H1 (cell line): ENCODE results near the gene TIGD6. TPM values are rescaled to one million over a fixed set of nuclear protein-coding genes. Genes with fewer than 3 reads are reported as not detected.

ENCODE experiments used
- CTCF ChIA-PET: fragments of 300-600 bp; sonication (Branson Sonifier 250); formaldehyde crosslinking; loops from one replicate; lab custom pipeline; 2021; ENCODE audit not compliant: partially characterized antibody; lab: Charles Lee
- POLR2A ChIA-PET: fragments of 300-600 bp; sonication (Branson Sonifier 250); formaldehyde crosslinking; loops from one replicate; lab custom pipeline; 2021; ENCODE audit warnings: inconsistent platforms; ENCODE audit not compliant: partially characterized antibody; lab: Charles Lee
- DNase-seq, 2 experiments: peaks; one replicate each; pipeline versions ENCODE4 v3.0.0 to v3.0.0-alpha.2; 2010 to 2022; ENCODE audit warnings: low spot score in 2 of 2, low read depth in 1 of 2, mixed read lengths in 1 of 2
- FAIRE-seq: peaks from 2 replicates; lab custom pipeline; 2011; peaks lifted over from hg19 to GRCh38; lab: Jason Lieb, UNC
- H2AFZ ChIP-seq: 2 replicates; pipeline ENCODE4 v1.8.1; 2012; ENCODE audit warnings: low read length, inconsistent platforms
- H2AK5ac ChIP-seq: 2 replicates; pipeline ENCODE4 v1.6.1; 2013; ENCODE audit warnings: low read depth, low read length
- H2BK120ac ChIP-seq: replicated peaks from 2 replicates; pipeline ENCODE3; 2013; ENCODE audit warnings: low read depth, low read length, inconsistent platforms
- H2BK12ac ChIP-seq: 2 replicates; pipeline ENCODE4 v1.6.1; 2013; ENCODE audit warnings: low read depth, low read length
- H2BK15ac ChIP-seq: 2 replicates; pipeline ENCODE4 v1.6.1; 2013; ENCODE audit warnings: low read length
- H2BK20ac ChIP-seq: 2 replicates; pipeline ENCODE4 v1.6.1; 2013; ENCODE audit warnings: low read length
- H2BK5ac ChIP-seq: 2 replicates; pipeline ENCODE4 v1.6.1; 2013; ENCODE audit warnings: low read depth, low read length
- H3K14ac ChIP-seq: 2 replicates; pipeline ENCODE4 v1.6.1; 2013; ENCODE audit warnings: inconsistent platforms; ENCODE audit not compliant: insufficient read length
- H3K18ac ChIP-seq: 2 replicates; pipeline ENCODE4 v1.6.1; 2013; ENCODE audit warnings: low read length; ENCODE audit errors: extremely low read depth
- H3K23ac ChIP-seq: 2 replicates; pipeline ENCODE4 v1.6.1; 2013; ENCODE audit warnings: inconsistent platforms; ENCODE audit not compliant: insufficient read length
- H3K23me2 ChIP-seq: 2 replicates; pipeline ENCODE4 v1.6.1; 2013; ENCODE audit warnings: low read depth, low read length
- H3K27ac ChIP-seq: 2 replicates; pipeline ENCODE4 v1.6.1; 2011; ENCODE audit warnings: low read depth, low read length, inconsistent platforms
- H3K27me3 ChIP-seq, 4 experiments: replicated peaks in 1 of 4; 1 replicate in 1 of 4; 2 replicates in 3 of 4; pipeline versions ENCODE4 v1.6.1 to v1.8.1; 2011 to 2013; ENCODE audit warnings: low read length in 3 of 4, mild to moderate bottlenecking in 3 of 4, inconsistent platforms in 2 of 4, mixed read lengths in 2 of 4, moderate library complexity in 1 of 4; ENCODE audit not compliant: control insufficient read depth in 3 of 4, insufficient read depth in 3 of 4; ENCODE audit errors: extremely low read depth in 1 of 4
- H3K36me3 ChIP-seq, 4 experiments: 2 replicates each; pipeline versions ENCODE4 v1.6.1 to v1.8.1; 2011 to 2013; ENCODE audit warnings: mild to moderate bottlenecking in 4 of 4, low read length in 3 of 4, moderate library complexity in 2 of 4, control low read depth in 1 of 4, inconsistent platforms in 1 of 4; ENCODE audit not compliant: insufficient read depth in 4 of 4, control insufficient read depth in 2 of 4
- H3K4ac ChIP-seq: replicated peaks from 2 replicates; pipeline ENCODE3; 2013; ENCODE audit warnings: low read length, low read depth, mixed read lengths, inconsistent platforms; ENCODE audit not compliant: insufficient read length
- H3K4me1 ChIP-seq, 4 experiments: replicated peaks in 1 of 4; 1 replicate in 1 of 4; 2 replicates in 3 of 4; pipeline versions ENCODE4 v1.6.1 to v1.8.1; 2011 to 2013; ENCODE audit warnings: low read length in 3 of 4, inconsistent platforms in 2 of 4, mixed read lengths in 1 of 4; ENCODE audit not compliant: insufficient read depth in 4 of 4, control insufficient read depth in 3 of 4
- H3K4me2 ChIP-seq, 2 experiments: 2 replicates each; pipeline versions ENCODE4 v1.6.1 to v1.8.1; 2011 to 2013; ENCODE audit warnings: low read depth in 2 of 2, low read length in 2 of 2, control low read depth in 1 of 2, inconsistent platforms in 1 of 2, mild to moderate bottlenecking in 1 of 2; ENCODE audit not compliant: insufficient read depth in 1 of 2
- H3K4me3 ChIP-seq, 4 experiments: fragments of 200-600, 300-600 bp in 1 of 4; sonication (generic), shearing (Covaris generic), sonication (Bioruptor Twin) in 1 of 4; 2 replicates each; pipeline versions ENCODE4 v1.5.1 to v1.8.1; 2011 to 2016; ENCODE audit warnings: low read length in 4 of 4, low read depth in 3 of 4, control low read depth in 2 of 4, inconsistent platforms in 2 of 4, mild to moderate bottlenecking in 2 of 4, mixed read lengths in 1 of 4, moderate library complexity in 1 of 4; ENCODE audit not compliant: insufficient read depth in 2 of 4; ENCODE audit errors: extremely low read depth in 1 of 4
- H3K56ac ChIP-seq: replicated peaks from 2 replicates; pipeline ENCODE3; 2013; ENCODE audit warnings: low read depth, mild to moderate bottlenecking, mixed read lengths, low read length, inconsistent platforms; ENCODE audit not compliant: insufficient read length
- H3K79me1 ChIP-seq: 2 replicates; pipeline ENCODE4 v1.6.1; 2013; ENCODE audit warnings: low read depth, low read length, control low read depth
- H3K79me2 ChIP-seq, 2 experiments: 2 replicates each; pipeline versions ENCODE4 v1.6.1 to v1.8.1; 2012 to 2013; ENCODE audit warnings: low read length in 2 of 2, mild to moderate bottlenecking in 2 of 2, inconsistent platforms in 1 of 2; ENCODE audit not compliant: insufficient read depth in 2 of 2, control insufficient read depth in 1 of 2
- H3K9ac ChIP-seq, 4 experiments: replicated peaks in 1 of 4; 1 replicate in 1 of 4; 2 replicates in 3 of 4; pipeline versions ENCODE4 v1.6.1 to v1.8.1; 2011 to 2013; ENCODE audit warnings: low read depth in 3 of 4, low read length in 3 of 4, control low read depth in 2 of 4, mild to moderate bottlenecking in 2 of 4, moderate library complexity in 2 of 4, inconsistent platforms in 1 of 4; ENCODE audit errors: extremely low read depth in 1 of 4
- H3K9me3 ChIP-seq, 2 experiments: 2 replicates each; pipeline versions ENCODE4 v1.6.1 to v1.8.1; 2012 to 2013; ENCODE audit warnings: mild to moderate bottlenecking in 2 of 2, moderate library complexity in 2 of 2, control low read depth in 1 of 2, inconsistent platforms in 1 of 2, low read depth in 1 of 2, low read length in 1 of 2, mixed read lengths in 1 of 2; ENCODE audit not compliant: insufficient read depth in 2 of 2
- H4K20me1 ChIP-seq, 2 experiments: replicated peaks in 1 of 2; 2 replicates each; pipeline versions ENCODE3 to v1.8.1; 2011 to 2013; ENCODE audit warnings: inconsistent platforms in 2 of 2, low read length in 2 of 2, mild to moderate bottlenecking in 1 of 2; ENCODE audit not compliant: insufficient read depth in 2 of 2, control insufficient read depth in 1 of 2
- H4K5ac ChIP-seq: 2 replicates; pipeline ENCODE4 v1.6.1; 2013; ENCODE audit warnings: low read length, low read depth, mixed read lengths, inconsistent platforms; ENCODE audit not compliant: insufficient read length
- H4K8ac ChIP-seq: 2 replicates; pipeline ENCODE4 v1.8.0; 2013; ENCODE audit warnings: mild to moderate bottlenecking, moderate library complexity, low read length, inconsistent platforms; ENCODE audit not compliant: insufficient read depth; ENCODE audit errors: extremely low read depth
- H4K91ac ChIP-seq: replicated peaks from 2 replicates; pipeline ENCODE3; 2013; ENCODE audit warnings: low read length, mixed read lengths, inconsistent platforms; ENCODE audit not compliant: insufficient read length
- EZH2 ChIP-seq: fragments of 200-600 bp; sonication (generic); IDR thresholded peaks from 2 replicates; pipeline ENCODE4 v1.7.1; 2012; ENCODE audit warnings: low read depth, mild to moderate bottlenecking, moderate library complexity, low read length, inconsistent platforms; ENCODE audit not compliant: severe bottlenecking
- SUZ12 ChIP-seq: fragments of 200-600 bp; sonication (generic); IDR thresholded peaks from 2 replicates; pipeline ENCODE4 v1.6.1; 2012; ENCODE audit warnings: mild to moderate bottlenecking, inconsistent platforms, low read length, moderate library complexity, mixed read lengths
- WGBS, 2 experiments: shearing (Covaris generic) in 1 of 2; methylation state at CpG; one replicate each; pipeline versions ENCODE4 v1.1.6 to v1.1.7; 2013 to 2015; ENCODE audit warnings: low lambda C conversion rate in 2 of 2, mixed read lengths in 2 of 2, inconsistent platforms in 1 of 2, low coverage in 1 of 2, missing lambda C conversion rate in 1 of 2; ENCODE audit not compliant: insufficient replicate concordance in 2 of 2, insufficient coverage in 1 of 2, insufficient read length in 1 of 2; ENCODE audit errors: extremely low coverage in 1 of 2, missing lambda C conversion rate in 1 of 2; 5-methylcytosine and 5-hydroxymethylcytosine counted together
- polyA plus RNA-seq, 7 experiments: library from polyadenylated mRNA; depleted of rRNA in 3 of 7; stranded (reverse) in 5 of 7; unstranded in 2 of 7; fragments of >200 nt in 5 of 7; fragments of 200-250 nt in 2 of 7; gene quantifications; 1 replicate in 5 of 7; 2 replicates in 1 of 7; 4 replicates in 1 of 7; pipeline versions ENCODE4 v1.2.1 to v1.2.3, GENCODE V29; 2011 to 2013; ENCODE audit warnings: missing spikeins in 2 of 7, mixed read lengths in 2 of 7
- total RNA-seq: library from RNA; stranded (reverse); fragmentation: NEBNext Ultra II Directional; extraction: Animal tissue kit (Norgen Biotek cat#: 25700); gene quantifications from 2 replicates; pipeline ENCODE4 v1.2.1, GENCODE V29; 2021
- TF ChIP-seq, protein P1 (sequence below): IDR thresholded peaks from 2 replicates; pipeline ENCODE4 v1.6.1; 2011; ENCODE audit warnings: low read length, improper control_type of control experiment

The TIGD6 gene
- total and polyA plus RNA-seq, 2 of the 8 experiments (the other 6 are each of a cell fraction or from before 2014, with no cell fraction given) = 1.3 to 2.4 TPM

DNA sequence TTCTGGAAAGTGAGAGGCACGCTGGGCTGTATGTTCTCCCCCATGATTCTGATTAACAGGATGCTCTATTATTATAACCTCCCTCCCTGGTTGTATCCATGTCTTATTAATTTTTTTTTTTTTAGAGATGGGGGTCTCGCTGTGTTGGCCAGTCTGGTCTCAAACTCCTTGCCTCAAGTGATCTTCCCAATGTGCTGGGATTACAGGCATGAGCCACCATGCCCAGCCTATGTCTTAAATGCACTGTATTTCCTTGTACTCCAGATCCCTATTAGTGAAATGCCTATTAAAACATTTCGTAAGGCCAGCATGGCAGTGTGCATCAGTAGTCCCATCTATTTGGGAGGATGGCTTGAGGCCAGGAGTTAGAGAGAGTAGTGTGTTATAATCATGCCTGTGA, 7.0 kb downstream of the TIGD6 start:
- CTCF ChIA-PET = interaction anchor here (0.8 to 6.1 kb wide), 10 partner anchors 13 to 407 kb away, joined by 3 to 172 read pairs (median 6); partner anchors contain the start of gene SLC26A2
- POLR2A ChIA-PET = interaction anchor here (0.7 kb wide), 1 partner anchor 152 kb away, joined by 3 read pairs; no protein-coding TSS in a partner anchor
- Histone ChIP-seq H2BK12ac (no peak overlapping the region), H2BK20ac (no peak overlapping the region), H3K9ac (no peak overlapping the region), H2BK120ac (no peak overlapping the region), H3K9me3 (no peaks in the 10 kb centered on the region), H3K18ac (no peak overlapping the region), H2AFZ (no peak overlapping the region), H3K23ac (no peak overlapping the region), H3K23me2 (no peaks in the 10 kb centered on the region), H3K79me1 (no peaks in the 10 kb centered on the region), H4K91ac (no peak overlapping the region), H3K36me3 (no peaks in the 10 kb centered on the region; a peak in 1 of 8 replicates), H4K20me1 (no peaks in the 10 kb centered on the region), H3K14ac (no peak overlapping the region), H3K27me3 (no peaks in the 10 kb centered on the region), H3K4me2 (no peak overlapping the region), H2BK15ac (no peak overlapping the region), H3K27ac (no peak overlapping the region), H3K4me3 (no peak overlapping the region), H2BK5ac (no peak overlapping the region), H3K79me2 (no peaks in the 10 kb centered on the region), H4K8ac (no peak overlapping the region), H3K4me1 (no peaks in the 10 kb centered on the region), H3K56ac (no peak overlapping the region), H4K5ac (no peak overlapping the region), H2AK5ac (no peak overlapping the region), H3K4ac (no peak overlapping the region)
- WGBS, 2 experiments = 73% methylated on average over 3 of the region's 3 CpGs; no CpG with 5 or more reads in 1 of the 2 experiments
- FAIRE-seq = no peak
- DNase-seq = no peak
- TF ChIP-seq, protein P1, sequence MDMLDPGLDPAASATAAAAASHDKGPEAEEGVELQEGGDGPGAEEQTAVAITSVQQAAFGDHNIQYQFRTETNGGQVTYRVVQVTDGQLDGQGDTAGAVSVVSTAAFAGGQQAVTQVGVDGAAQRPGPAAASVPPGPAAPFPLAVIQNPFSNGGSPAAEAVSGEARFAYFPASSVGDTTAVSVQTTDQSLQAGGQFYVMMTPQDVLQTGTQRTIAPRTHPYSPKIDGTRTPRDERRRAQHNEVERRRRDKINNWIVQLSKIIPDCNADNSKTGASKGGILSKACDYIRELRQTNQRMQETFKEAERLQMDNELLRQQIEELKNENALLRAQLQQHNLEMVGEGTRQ = no peak
- TF ChIP-seq EZH2 (no peak), SUZ12 (no peak)
